HG03060 (cell line): ENCODE measurements around the gene COG1.
A peak's percentile ranks its signal among the peaks of the same experiment; 100 is the strongest.

Source experiments
- ATAC-seq: cut with Tn5 transposase; IDR thresholded peaks from one replicate; pipeline ENCODE4 v1.9.1; 2021; ENCODE audit warnings: low read depth, moderate number of reproducible peaks; ENCODE audit not compliant: unreplicated experiment

Gene COG1

GRCh38 chr17:73227944-73228343 lies 35.1 kb downstream of the COG1 start:
- ATAC-seq, result no peak

- ATAC-seq, result peak; percentile 36
Measured at GRCh38 chr17:73228748-73229236, 35.9 kb downstream of the COG1 start.

- ATAC-seq, result no peak
Measured at GRCh38 chr17:73230088-73230487, 37.2 kb downstream of the COG1 start.

GRCh38 chr17:73231395-73231794 lies 38.5 kb downstream of the COG1 start:
- ATAC-seq, result no peak

GRCh38 chr17:73231841-73232586 lies 39.2 kb downstream of the COG1 start:
- peak; percentile 46 for ATAC-seq

- no peak for ATAC-seq
Measured at GRCh38 chr17:73232587-73233373, 39.9 kb downstream of the COG1 start.

GRCh38 chr17:73234736-73235135 lies 41.9 kb downstream of the COG1 start:
- no peak for ATAC-seq

GRCh38 chr17:73237714-73238113 lies 44.9 kb downstream of the COG1 start:
- ATAC-seq, result no peak

- ATAC-seq, result no peak
Measured at GRCh38 chr17:73240561-73240960, 47.7 kb downstream of the COG1 start.

GRCh38 chr17:73247726-73248125 lies 54.9 kb downstream of the COG1 start:
- ATAC-seq, result no peak

- no peak for ATAC-seq
Measured at GRCh38 chr17:73248532-73248931, 55.7 kb downstream of the COG1 start.

- no peak for ATAC-seq
Measured at GRCh38 chr17:73249700-73250099, 56.8 kb downstream of the COG1 start.

- ATAC-seq, result no peak
Measured at GRCh38 chr17:73250851-73251640, 58.2 kb downstream of the COG1 start.

GRCh38 chr17:73251871-73252270 lies 59.0 kb downstream of the COG1 start:
- ATAC-seq, result no peak

GRCh38 chr17:73255671-73256181 lies 62.9 kb downstream of the COG1 start:
- no peak for ATAC-seq

GRCh38 chr17:73256220-73256619 lies 63.4 kb downstream of the COG1 start:
- ATAC-seq, result no peak

GRCh38 chr17:73257516-73257915 lies 64.7 kb downstream of the COG1 start:
- no peak for ATAC-seq
